ENCODE data around the gene MAN2C1. TPM values are rescaled to one million over a fixed set of nuclear protein-coding genes. Genes with fewer than 3 reads are reported as not detected.
"Not testable (repeated sequence)": the region's sequence is repeated elsewhere in the genome, so short reads cannot be mapped to it uniquely, and the experiment has no call there.

Gene MAN2C1
- total RNA-seq, 6 donors from 2014 or later, result 147 to 1,046 (median 251) TPM

- H3K4me1 ChIP-seq, result no peaks in the 10 kb centered on the region
- H3K36me3 ChIP-seq, result peaks cover 27 to 99% (median 80%) of the 10 kb centered on the region in 4 donors
- 95 to 97% methylated on average over 2 of the region's 2 CpGs for WGBS, 2 donors
- no peak overlapping the region for H3K4me3 ChIP-seq
- TF ChIP-seq EP300 (IDR thresholded peaks at IDR 0.05) (no peak), POLR2AphosphoS5 (IDR thresholded peaks at IDR 0.05) (no peak), CTCF (IDR thresholded peaks at IDR 0.05) (no peak), POLR2A (IDR thresholded peaks at IDR 0.05) (no peak)
- H3K9me3 ChIP-seq, result no peaks in the 10 kb centered on the region
- ATAC-seq (ENCODE audit: low FRiP score in 2 of 2), result no peak
- H3K27me3 ChIP-seq, result no peaks in the 10 kb centered on the region
- H3K27ac ChIP-seq, result no peak overlapping the region
- DNase-seq, result no peak
These were observed 35.5 kb upstream of the MAN2C1 start for GRCh38 chr15:75403892-75404291.

- H3K4me3 ChIP-seq, result no peak overlapping the region
- TF ChIP-seq POLR2AphosphoS5 (IDR thresholded peaks at IDR 0.05) (no peak), POLR2A (IDR thresholded peaks at IDR 0.05) (no peak)
- H3K4me1 ChIP-seq, result no peaks in the 10 kb centered on the region
- H3K27ac ChIP-seq, result no peak overlapping the region
- no peaks in the 10 kb centered on the region for H3K9me3 ChIP-seq
- no peaks in the 10 kb centered on the region for H3K27me3 ChIP-seq
- 87 to 88% methylated on average over 2 of the region's 2 CpGs for WGBS, 2 donors
- peaks cover 55 to 98% (median 84%) of the 10 kb centered on the region in 4 donors for H3K36me3 ChIP-seq
- no peak for DNase-seq
- no peak for ATAC-seq (ENCODE audit: low FRiP score in 2 of 2)
These were observed 29.1 kb upstream of the MAN2C1 start for GRCh38 chr15:75397494-75397893.

- Histone ChIP-seq H3K27ac (no peak overlapping the region), H3K36me3 (peaks cover 34 to 98% (median 81%) of the 10 kb centered on the region in 4 donors), H3K27me3 (no peaks in the 10 kb centered on the region), H3K9me3 (no peaks in the 10 kb centered on the region), H3K4me1 (no peaks in the 10 kb centered on the region), H3K4me3 (no peak overlapping the region)
- no peak for ATAC-seq (ENCODE audit: low FRiP score in 2 of 2)
- no peak for DNase-seq
- 81% methylated on average over 1 of the region's 1 CpG; no CpG with 5 or more reads in 1 of the 2 donors for WGBS, 2 donors
- TF ChIP-seq CTCF (IDR thresholded peaks at IDR 0.05) (no peak), POLR2AphosphoS5 (IDR thresholded peaks at IDR 0.05) (no peak), POLR2A (IDR thresholded peaks at IDR 0.05) (no peak), EP300 (IDR thresholded peaks at IDR 0.05) (no peak)
These were observed 21.5 kb upstream of the MAN2C1 start for GRCh38 chr15:75389791-75390382.

- not testable (repeated sequence) for DNase-seq; H3K27me3 ChIP-seq; H3K4me1 ChIP-seq; H3K4me3 ChIP-seq; ATAC-seq (ENCODE audit: low FRiP score in 2 of 2); H3K9me3 ChIP-seq; H3K27ac ChIP-seq
- H3K36me3 ChIP-seq, result peaks cover 35 to 98% (median 81%) of the 10 kb centered on the region in 4 donors
- 86 to 91% methylated on average over 5 of the region's 5 CpGs for WGBS, 2 donors
These were observed 15.6 kb upstream of the MAN2C1 start for GRCh38 chr15:75383986-75384385.

- Histone ChIP-seq H3K27ac (no peak overlapping the region), H3K4me3 (no peak overlapping the region), H3K27me3 (no peaks in the 10 kb centered on the region), H3K9me3 (no peaks in the 10 kb centered on the region), H3K4me1 (no peaks in the 10 kb centered on the region), H3K36me3 (peaks cover 39 to 97% (median 76%) of the 10 kb centered on the region in 4 donors)
- TF ChIP-seq POLR2A (IDR thresholded peaks at IDR 0.05), result no peak
- TF ChIP-seq CTCF (IDR thresholded peaks at IDR 0.05), result no peak
- no peak for TF ChIP-seq EP300 (IDR thresholded peaks at IDR 0.05)
- TF ChIP-seq POLR2AphosphoS5 (IDR thresholded peaks at IDR 0.05), result no peak
- WGBS, 2 donors, result 84 to 91% methylated on average over 4 of the region's 4 CpGs
- ATAC-seq (ENCODE audit: low FRiP score in 2 of 2) (no peak), DNase-seq (no peak)
These were observed 12.4 kb upstream of the MAN2C1 start for GRCh38 chr15:75380773-75381172.
